Placental pericyte (primary cell): ENCODE measurements around the gene ERICH6B. TPM values are rescaled to one million over a fixed set of nuclear protein-coding genes. Genes with fewer than 3 reads are reported as not detected.

Experiments
- small RNA-seq: library from RNA; depleted of rRNA; stranded (forward); fragments of <200 nt; gene quantifications from one replicate; pipeline ENCODE3, GENCODE V24; 2012; ENCODE audit warnings: low replicate concordance
- total RNA-seq: library from RNA; depleted of rRNA; stranded (reverse); fragments of >200 nt; gene quantifications from 2 replicates; pipeline ENCODE4 v1.2.3, GENCODE V29; 2012

ERICH6B gene
- not detected in 2 replicates for total RNA-seq

GRCh38 chr13:45615501-45616101 lies at the start of gene ERICH6B:
ERICH6B (minus strand) TSS chr13:45615739; CDS start chr13:45597005, 18,734 bp downstream.

Small RNA genes lying within 50 kb of the gene (small RNA-seq; reads per million reads assigned to genes)
- gene RNA5SP27 (not detected), gene TIMM9P3 (not detected)

Other genes with a start within 250 kb of the ERICH6B start
- gene SLC25A30, start 197.4 kb downstream of the ERICH6B start, total RNA-seq = 7.9 and 11.2 TPM in 2 replicates
- gene COG3, start 150.8 kb downstream of the ERICH6B start, total RNA-seq = 40.5 and 43.3 TPM in 2 replicates
- gene CBY2, start 86.6 kb upstream of the ERICH6B start, total RNA-seq = not detected in 2 replicates
- gene SIAH3, start 236.0 kb upstream of the ERICH6B start, total RNA-seq = not detected in 2 replicates